Activated CD4-positive, alpha-beta memory T cell treated with anti-CD3 and anti-CD28 coated beads, Interleukin-2, amount 10 ng/mL, durations not matched to agents 7 days and 5 days (primary cell): ENCODE results near the gene ADAMTSL3. TPM values are rescaled to one million over a fixed set of nuclear protein-coding genes. Genes with fewer than 3 reads are reported as not detected.

Source experiments
- CTCF ChIA-PET: fragments of 350-600 bp; sonication (Branson Sonifier 250); formaldehyde crosslinking; loops from one replicate; lab custom pipeline; 2021; ENCODE audit warnings: antibody characterized with exemption, inconsistent platforms; lab: Charles Lee
- POLR2A ChIA-PET: fragments of 350-600 bp; sonication (Branson Sonifier 250); formaldehyde crosslinking; loops from one replicate; lab custom pipeline; 2021; ENCODE audit warnings: antibody characterized with exemption; lab: Charles Lee
- DNase-seq: peaks from one replicate; pipeline ENCODE4 v3.0.0-alpha.2; 2020
- H3K27ac Mint-ChIP-seq: one replicate; pipeline ENCODE4 v1.8.0; 2021; ENCODE audit warnings: mild to moderate bottlenecking, mixed read lengths
- H3K27me3 Mint-ChIP-seq: one replicate; pipeline ENCODE4 v1.8.0; 2021; ENCODE audit warnings: mixed read lengths
- H3K36me3 Mint-ChIP-seq: one replicate; pipeline ENCODE4 v1.8.0; 2021; ENCODE audit warnings: low read depth, mixed read lengths
- H3K4me1 Mint-ChIP-seq: one replicate; pipeline ENCODE4 v1.8.0; 2021; ENCODE audit warnings: mixed read lengths
- H3K4me3 Mint-ChIP-seq: one replicate; pipeline ENCODE4 v1.8.0; 2021; ENCODE audit warnings: mild to moderate bottlenecking, mixed read lengths
- H3K9me3 Mint-ChIP-seq: one replicate; pipeline ENCODE4 v1.8.0; 2021; ENCODE audit warnings: mixed read lengths
- total RNA-seq, 2 experiments: library from RNA; stranded (reverse); gene quantifications; one replicate each; pipeline ENCODE4 v1.2.3, GENCODE V29; 2021

The ADAMTSL3 gene
- total RNA-seq, 2 experiments from 2014 or later, result not detected

GRCh38 chr15:83873966-83874365, 220.0 kb downstream of the ADAMTSL3 start:
- Mint-ChIP-seq H3K36me3 (no peaks in the 10 kb centered on the region), H3K27me3 (peaks cover 3% of the 10 kb centered on the region), H3K4me3 (no peak overlapping the region), H3K4me1 (no peaks in the 10 kb centered on the region), H3K27ac (no peak overlapping the region), H3K9me3 (no peaks in the 10 kb centered on the region)
- CTCF ChIA-PET, result no interaction called here
- no peak for DNase-seq
- POLR2A ChIA-PET, result no interaction called here

DNA sequence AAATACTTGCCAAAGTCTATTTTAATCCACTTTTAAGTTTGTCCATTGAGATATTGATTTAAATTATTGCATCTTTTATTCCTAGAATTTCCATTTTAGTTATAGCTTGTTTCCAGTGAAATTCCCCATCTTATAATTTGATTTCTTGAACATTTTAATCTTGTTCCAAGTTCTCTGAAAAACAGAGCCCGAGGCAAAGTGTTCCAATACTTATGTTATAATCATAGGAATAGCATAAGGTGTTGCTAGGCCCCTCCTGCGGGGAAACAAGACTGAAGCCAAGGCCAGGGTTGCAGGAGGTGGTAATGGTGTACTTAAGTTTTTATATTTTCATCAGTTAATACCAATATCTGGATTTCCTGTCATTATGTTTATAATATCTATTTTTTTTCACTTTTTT, 226.6 kb downstream of the ADAMTSL3 start:
- Mint-ChIP-seq H3K4me3 (no peak overlapping the region), H3K36me3 (no peaks in the 10 kb centered on the region), H3K27ac (no peak overlapping the region), H3K4me1 (no peaks in the 10 kb centered on the region), H3K9me3 (no peaks in the 10 kb centered on the region), H3K27me3 (no peaks in the 10 kb centered on the region)
- ChIA-PET POLR2A (no interaction called here), CTCF (interaction anchor here (1.2 kb wide), 1 partner anchor 32 kb away, joined by 3 read pairs; no protein-coding TSS in a partner anchor)
- DNase-seq, result no peak

DNA sequence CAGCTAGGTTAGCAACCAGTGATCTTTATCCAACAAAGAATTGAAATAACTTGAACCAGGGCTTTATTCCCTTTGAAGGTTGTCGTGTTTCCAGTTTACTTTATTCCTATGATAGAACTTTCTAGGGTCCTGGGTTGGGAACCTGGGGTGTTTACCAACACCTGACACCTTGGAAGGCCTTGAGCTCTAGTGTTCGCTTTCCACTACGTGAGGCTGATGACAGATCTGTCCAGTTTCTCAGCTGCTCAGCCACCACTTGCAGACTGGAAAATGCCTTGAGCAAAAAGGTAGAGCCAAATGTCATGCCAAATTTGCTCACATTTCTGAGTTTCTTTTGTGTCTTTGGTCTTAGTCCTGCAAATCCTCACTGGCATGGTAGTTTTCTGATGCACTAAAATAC, 227.2 kb downstream of the ADAMTSL3 start:
- DNase-seq, result no peak
- Mint-ChIP-seq H3K4me1 (no peaks in the 10 kb centered on the region), H3K9me3 (no peaks in the 10 kb centered on the region), H3K27me3 (no peaks in the 10 kb centered on the region), H3K4me3 (no peak overlapping the region), H3K36me3 (no peaks in the 10 kb centered on the region), H3K27ac (no peak overlapping the region)
- POLR2A ChIA-PET, result no interaction called here
- CTCF ChIA-PET, result no interaction called here

GRCh38 chr15:83886321-83886720, 232.4 kb downstream of the ADAMTSL3 start:
- CTCF ChIA-PET, result no interaction called here
- no peak for DNase-seq
- Mint-ChIP-seq H3K27me3 (no peaks in the 10 kb centered on the region), H3K4me3 (no peak overlapping the region), H3K9me3 (no peaks in the 10 kb centered on the region), H3K36me3 (no peaks in the 10 kb centered on the region), H3K4me1 (no peaks in the 10 kb centered on the region), H3K27ac (no peak overlapping the region)
- POLR2A ChIA-PET, result no interaction called here

DNA sequence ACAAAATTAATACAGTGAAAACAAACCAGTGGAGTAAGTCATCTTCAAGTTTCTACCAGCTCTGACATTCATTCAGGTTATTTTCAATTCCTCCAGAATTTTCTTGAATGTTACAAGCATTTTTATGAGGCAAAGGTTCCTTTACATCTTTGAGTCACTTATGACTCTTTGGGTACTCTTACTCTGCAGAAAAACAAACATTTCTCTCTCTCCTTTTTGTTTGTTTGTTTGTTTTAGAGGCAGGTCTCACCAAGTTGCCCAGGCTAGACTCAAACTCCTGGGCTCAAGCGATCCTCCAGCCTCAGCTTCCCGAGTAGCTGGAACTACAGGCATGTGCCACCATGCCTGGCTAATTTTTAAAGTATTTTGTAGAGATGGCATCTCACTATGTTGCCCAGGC, 233.5 kb downstream of the ADAMTSL3 start:
- H3K27me3 Mint-ChIP-seq, result no peaks in the 10 kb centered on the region
- H3K36me3 Mint-ChIP-seq, result no peaks in the 10 kb centered on the region
- H3K27ac Mint-ChIP-seq, result no peak overlapping the region
- H3K4me3 Mint-ChIP-seq, result no peak overlapping the region
- ChIA-PET CTCF (no interaction called here), POLR2A (no interaction called here)
- no peak for DNase-seq
- no peaks in the 10 kb centered on the region for H3K4me1 Mint-ChIP-seq
- H3K9me3 Mint-ChIP-seq, result no peaks in the 10 kb centered on the region

GRCh38 chr15:83887961-83888360, 234.0 kb downstream of the ADAMTSL3 start:
- Mint-ChIP-seq H3K27ac (no peak overlapping the region), H3K4me3 (no peak overlapping the region), H3K4me1 (no peaks in the 10 kb centered on the region), H3K9me3 (no peaks in the 10 kb centered on the region), H3K27me3 (no peaks in the 10 kb centered on the region), H3K36me3 (no peaks in the 10 kb centered on the region)
- ChIA-PET POLR2A (no interaction called here), CTCF (no interaction called here)
- DNase-seq, result no peak

- Mint-ChIP-seq H3K9me3 (no peaks in the 10 kb centered on the region), H3K4me3 (no peak overlapping the region), H3K4me1 (no peaks in the 10 kb centered on the region), H3K27me3 (peaks cover 2% of the 10 kb centered on the region), H3K36me3 (no peaks in the 10 kb centered on the region), H3K27ac (no peak overlapping the region)
- no peak for DNase-seq
- CTCF ChIA-PET, result no interaction called here
- POLR2A ChIA-PET, result no interaction called here
Observed at GRCh38 chr15:83889995-83890394, 236.1 kb downstream of the ADAMTSL3 start.

GRCh38 chr15:83890587-83890986, 236.7 kb downstream of the ADAMTSL3 start:
- Mint-ChIP-seq H3K9me3 (no peaks in the 10 kb centered on the region), H3K27ac (no peak overlapping the region), H3K4me3 (no peak overlapping the region), H3K36me3 (no peaks in the 10 kb centered on the region), H3K27me3 (peaks cover 2% of the 10 kb centered on the region), H3K4me1 (no peaks in the 10 kb centered on the region)
- ChIA-PET CTCF (no interaction called here), POLR2A (no interaction called here)
- DNase-seq, result no peak

- no peaks in the 10 kb centered on the region for H3K4me1 Mint-ChIP-seq
- H3K27ac Mint-ChIP-seq, result no peak overlapping the region
- POLR2A ChIA-PET, result no interaction called here
- DNase-seq, result no peak
- peaks cover 2% of the 10 kb centered on the region for H3K27me3 Mint-ChIP-seq
- no peak overlapping the region for H3K4me3 Mint-ChIP-seq
- no peaks in the 10 kb centered on the region for H3K36me3 Mint-ChIP-seq
- H3K9me3 Mint-ChIP-seq, result no peaks in the 10 kb centered on the region
- CTCF ChIA-PET, result no interaction called here
Observed at GRCh38 chr15:83892498-83892897, 238.6 kb downstream of the ADAMTSL3 start.

DNA sequence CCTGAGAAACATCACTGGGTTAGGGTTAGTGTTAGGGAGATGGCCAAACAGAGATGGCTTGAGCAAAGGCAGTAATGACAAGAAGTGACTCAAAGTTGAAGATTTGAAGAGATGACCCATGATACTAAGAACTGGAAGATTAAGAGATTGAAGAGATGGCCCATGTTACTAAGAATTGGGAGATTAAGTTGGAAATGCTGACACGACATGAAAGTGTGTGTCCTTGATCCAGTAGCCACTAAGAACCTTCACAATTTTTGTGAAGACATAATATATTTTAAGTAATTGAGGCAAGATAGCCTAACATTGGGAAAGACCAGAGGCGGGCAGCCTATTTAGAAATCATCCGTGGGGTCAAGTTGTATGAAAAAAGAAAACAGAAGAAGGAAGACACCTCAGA, 239.4 kb downstream of the ADAMTSL3 start:
- H3K27me3 Mint-ChIP-seq, result peaks cover 4% of the 10 kb centered on the region
- H3K9me3 Mint-ChIP-seq, result no peaks in the 10 kb centered on the region
- CTCF ChIA-PET, result no interaction called here
- no peak for DNase-seq
- H3K4me1 Mint-ChIP-seq, result no peaks in the 10 kb centered on the region
- no peak overlapping the region for H3K27ac Mint-ChIP-seq
- POLR2A ChIA-PET, result no interaction called here
- H3K36me3 Mint-ChIP-seq, result no peaks in the 10 kb centered on the region
- no peak overlapping the region for H3K4me3 Mint-ChIP-seq

DNA sequence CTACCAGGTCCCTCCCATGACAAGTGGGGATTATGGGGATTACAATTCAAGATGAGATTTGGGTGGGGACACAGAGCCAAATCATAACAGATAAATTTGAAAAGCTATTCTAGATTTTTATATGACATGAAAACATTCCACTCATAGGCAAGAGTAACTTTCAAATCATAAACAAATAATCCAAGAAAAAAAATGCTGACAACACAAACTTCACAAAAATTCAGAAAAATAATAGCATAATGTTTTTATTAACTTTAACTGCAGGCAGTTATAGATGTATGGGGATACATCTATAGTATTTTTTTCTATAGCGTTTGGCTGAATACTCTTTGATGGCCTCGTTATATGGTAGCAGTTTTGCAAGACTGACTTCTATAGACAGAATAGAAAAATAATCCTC, 243.1 kb downstream of the ADAMTSL3 start:
- no peaks in the 10 kb centered on the region for H3K36me3 Mint-ChIP-seq
- H3K27ac Mint-ChIP-seq, result no peak overlapping the region
- no peaks in the 10 kb centered on the region for H3K4me1 Mint-ChIP-seq
- DNase-seq, result no peak
- no peaks in the 10 kb centered on the region for H3K9me3 Mint-ChIP-seq
- ChIA-PET CTCF (no interaction called here), POLR2A (no interaction called here)
- peaks cover 22% of the 10 kb centered on the region for H3K27me3 Mint-ChIP-seq
- no peak overlapping the region for H3K4me3 Mint-ChIP-seq

- Mint-ChIP-seq H3K4me1 (no peaks in the 10 kb centered on the region), H3K4me3 (no peak overlapping the region), H3K36me3 (no peaks in the 10 kb centered on the region), H3K27ac (no peak overlapping the region), H3K9me3 (no peaks in the 10 kb centered on the region), H3K27me3 (peaks cover 24% of the 10 kb centered on the region)
- no peak for DNase-seq
- CTCF ChIA-PET, result no interaction called here
- POLR2A ChIA-PET, result no interaction called here
Observed at GRCh38 chr15:83898361-83898760, 244.4 kb downstream of the ADAMTSL3 start.

DNA sequence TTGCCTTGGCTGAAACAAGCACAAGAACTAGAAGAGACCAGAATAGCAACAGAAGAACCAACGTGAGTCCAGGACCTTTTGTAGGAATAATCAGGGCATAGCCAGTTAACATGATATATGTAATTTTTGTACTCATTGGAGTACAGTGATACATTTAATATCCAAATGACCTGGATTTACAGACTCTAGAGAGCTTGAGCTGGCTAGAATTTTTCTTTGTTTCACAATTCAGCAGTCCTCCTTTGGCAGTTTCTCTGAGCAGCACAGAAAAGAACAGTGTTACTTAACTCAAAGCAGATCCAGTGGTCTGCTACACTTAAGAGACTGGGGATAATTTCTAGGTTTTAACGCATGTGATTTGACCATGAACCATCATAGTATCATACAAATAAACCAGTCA, 245.7 kb downstream of the ADAMTSL3 start:
- H3K27me3 Mint-ChIP-seq, result peaks cover 24% of the 10 kb centered on the region
- POLR2A ChIA-PET, result no interaction called here

GRCh38 chr15:83904107-83905040, 250.5 kb downstream of the ADAMTSL3 start:
- no peak for DNase-seq
- Mint-ChIP-seq H3K9me3 (no peaks in the 10 kb centered on the region), H3K36me3 (no peaks in the 10 kb centered on the region), H3K4me3 (no peak overlapping the region), H3K27me3 (peaks cover 23% of the 10 kb centered on the region), H3K27ac (no peak overlapping the region), H3K4me1 (no peaks in the 10 kb centered on the region)
- ChIA-PET CTCF (no interaction called here), POLR2A (no interaction called here)

More for the DNA sequence above, 245.7 kb downstream of the ADAMTSL3 start:
- Mint-ChIP-seq H3K9me3 (no peaks in the 10 kb centered on the region), H3K4me3 (no peak overlapping the region), H3K4me1 (no peaks in the 10 kb centered on the region), H3K36me3 (no peaks in the 10 kb centered on the region), H3K27ac (no peak overlapping the region)
- DNase-seq, result no peak
- CTCF ChIA-PET, result no interaction called here
